HG02885 (cell line): Measurements from ENCODE around the gene CBX6.

ENCODE experiments used
- ATAC-seq: cut with Tn5 transposase; IDR thresholded peaks from one replicate; pipeline ENCODE4 v1.9.1; 2021; ENCODE audit warnings: mild to moderate bottlenecking; ENCODE audit not compliant: unreplicated experiment, poor library complexity

The CBX6 gene

GRCh38 chr22:38843201-38843656 lies 28.8 kb downstream of the CBX6 start:
- no peak for ATAC-seq

- no peak for ATAC-seq
Observed at GRCh38 chr22:38842512-38843200, 29.4 kb downstream of the CBX6 start.

GRCh38 chr22:38841635-38842034 lies 30.4 kb downstream of the CBX6 start:
- no peak for ATAC-seq

GRCh38 chr22:38841211-38841610 lies 30.8 kb downstream of the CBX6 start:
- no peak for ATAC-seq

- ATAC-seq, result no peak
Observed at GRCh38 chr22:38840129-38840528, 31.9 kb downstream of the CBX6 start.

- ATAC-seq, result no peak
Observed at GRCh38 chr22:38839686-38840085, 32.3 kb downstream of the CBX6 start.

- ATAC-seq, result no peak
Observed at GRCh38 chr22:38837414-38837928, 34.5 kb downstream of the CBX6 start.

GRCh38 chr22:38835888-38836301 lies 36.1 kb downstream of the CBX6 start:
- ATAC-seq, result no peak

GRCh38 chr22:38834991-38835390 lies 37.0 kb downstream of the CBX6 start:
- no peak for ATAC-seq

- ATAC-seq, result no peak
Observed at GRCh38 chr22:38834215-38834953, 37.6 kb downstream of the CBX6 start.

- ATAC-seq, result no peak
Observed at GRCh38 chr22:38833061-38833460, 39.0 kb downstream of the CBX6 start.

GRCh38 chr22:38832005-38832978 lies 39.7 kb downstream of the CBX6 start:
- ATAC-seq, result no peak

- ATAC-seq, result no peak
Observed at GRCh38 chr22:38831166-38831945, 40.7 kb downstream of the CBX6 start.

GRCh38 chr22:38830845-38831108 lies 41.2 kb downstream of the CBX6 start:
- no peak for ATAC-seq

- ATAC-seq, result no peak
Observed at GRCh38 chr22:38830026-38830844, 41.8 kb downstream of the CBX6 start.

GRCh38 chr22:38829485-38829884 lies 42.5 kb downstream of the CBX6 start:
- ATAC-seq, result no peak

GRCh38 chr22:38828616-38829205 lies 43.3 kb downstream of the CBX6 start:
- no peak for ATAC-seq

GRCh38 chr22:38828191-38828590 lies 43.8 kb downstream of the CBX6 start:
- ATAC-seq, result no peak

GRCh38 chr22:38827510-38827909 lies 44.5 kb downstream of the CBX6 start:
- ATAC-seq, result no peak
